ENCODE results near the gene THAP11. TPM values are rescaled to one million over a fixed set of nuclear protein-coding genes. Genes with fewer than 3 reads are reported as not detected.

Gene THAP11
- total and polyA plus RNA-seq, 8 donors = 12.5 to 109 (median 39.3) TPM

- Histone ChIP-seq H3K4me1 (peaks cover 25 to 44% (median 31%) of the 10 kb centered on the region in 4 donors), H3K4me3 (no peak overlapping the region), H3K9me3 (no peaks in the 10 kb centered on the region), H3K27ac (no peak overlapping the region), H3K27me3 (no peaks in the 10 kb centered on the region), H3K36me3 (peaks cover 34 to 58% (median 54%) of the 10 kb centered on the region in 4 donors)
- WGBS, 5 donors = 80 to 91% (median 87%) methylated on average over 2 of the region's 2 CpGs
- intact Hi-C loops (cut with DNase I; ENCODE audit: low total_unique reads) = no loop called here
- no peak for TF ChIP-seq POLR2A (IDR thresholded peaks at IDR 0.05)
- TF ChIP-seq EP300 (IDR thresholded peaks at IDR 0.05) = no peak
- no peak for TF ChIP-seq CTCF (IDR thresholded peaks at IDR 0.05)
- TF ChIP-seq POLR2AphosphoS5 (IDR thresholded peaks at IDR 0.05) = no peak
- no peak for DNase-seq
Measured at GRCh38 chr16:67864594-67864993, 22.5 kb downstream of the THAP11 start.

- intact Hi-C loops (cut with DNase I; ENCODE audit: low total_unique reads) = no loop called here
- H3K27me3 ChIP-seq = no peaks in the 10 kb centered on the region
- H3K9me3 ChIP-seq = no peaks in the 10 kb centered on the region
- no peak overlapping the region for H3K27ac ChIP-seq
- 92 to 97% (median 96%) methylated on average over 2 of the region's 2 CpGs for WGBS, 5 donors
- H3K4me3 ChIP-seq = no peak overlapping the region
- peaks cover 39 to 64% (median 60%) of the 10 kb centered on the region in 4 donors for H3K36me3 ChIP-seq
- TF ChIP-seq EP300 (IDR thresholded peaks at IDR 0.05) (no peak), CTCF (IDR thresholded peaks at IDR 0.05) (peak in 1 of 7 experiments; percentile 10)
- peaks cover 25 to 38% (median 29%) of the 10 kb centered on the region in 4 donors for H3K4me1 ChIP-seq
- DNase-seq = peak; percentile 34 to 55
Measured at GRCh38 chr16:67865318-67865717, 23.2 kb downstream of the THAP11 start.

- no peak overlapping the region for H3K27ac ChIP-seq
- H3K4me3 ChIP-seq = no peak overlapping the region
- intact Hi-C loops (cut with DNase I; ENCODE audit: low total_unique reads) = no loop called here
- no peak for DNase-seq
- no peaks in the 10 kb centered on the region for H3K27me3 ChIP-seq
- TF ChIP-seq POLR2AphosphoS5 (IDR thresholded peaks at IDR 0.05) = no peak
- TF ChIP-seq CTCF (IDR thresholded peaks at IDR 0.05) = no peak
- TF ChIP-seq EP300 (IDR thresholded peaks at IDR 0.05) = no peak
- TF ChIP-seq POLR2A (IDR thresholded peaks at IDR 0.05) = no peak
- H3K4me1 ChIP-seq = peaks cover 8 to 23% (median 14%) of the 10 kb centered on the region in 4 donors
- H3K36me3 ChIP-seq = peaks cover 45 to 74% (median 68%) of the 10 kb centered on the region in 4 donors
- 93 to 98% (median 98%) methylated on average over 6 of the region's 6 CpGs for WGBS, 5 donors
- no peaks in the 10 kb centered on the region for H3K9me3 ChIP-seq
Measured at GRCh38 chr16:67868290-67868689, 26.2 kb downstream of the THAP11 start.

GRCh38 chr16:67869653-67870052 is 27.5 kb downstream of the THAP11 start:
- Histone ChIP-seq H3K9me3 (no peaks in the 10 kb centered on the region), H3K27me3 (no peaks in the 10 kb centered on the region), H3K36me3 (peaks cover 45 to 73% (median 68%) of the 10 kb centered on the region in 4 donors), H3K4me1 (peaks cover 11 to 26% (median 20%) of the 10 kb centered on the region in 4 donors), H3K27ac (no peak overlapping the region), H3K4me3 (no peak overlapping the region)
- no peak for TF ChIP-seq EP300 (IDR thresholded peaks at IDR 0.05)
- TF ChIP-seq CTCF (IDR thresholded peaks at IDR 0.05) = no peak
- no peak for TF ChIP-seq POLR2AphosphoS5 (IDR thresholded peaks at IDR 0.05)
- no peak for TF ChIP-seq POLR2A (IDR thresholded peaks at IDR 0.05)
- no peak for DNase-seq
- intact Hi-C loops (cut with DNase I; ENCODE audit: low total_unique reads) = no loop called here
- WGBS, 5 donors = 80 to 93% (median 86%) methylated on average over 7 of the region's 7 CpGs

All from stomach (tissue), 9 donors.